ENCODE results near the gene RPRD2. TPM values are rescaled to one million over a fixed set of nuclear protein-coding genes. Genes with fewer than 3 reads are reported as not detected.

RPRD2 gene
- total RNA-seq, 6 donors from 2014 or later = 14.6 to 29.8 (median 26.3) TPM

DNA sequence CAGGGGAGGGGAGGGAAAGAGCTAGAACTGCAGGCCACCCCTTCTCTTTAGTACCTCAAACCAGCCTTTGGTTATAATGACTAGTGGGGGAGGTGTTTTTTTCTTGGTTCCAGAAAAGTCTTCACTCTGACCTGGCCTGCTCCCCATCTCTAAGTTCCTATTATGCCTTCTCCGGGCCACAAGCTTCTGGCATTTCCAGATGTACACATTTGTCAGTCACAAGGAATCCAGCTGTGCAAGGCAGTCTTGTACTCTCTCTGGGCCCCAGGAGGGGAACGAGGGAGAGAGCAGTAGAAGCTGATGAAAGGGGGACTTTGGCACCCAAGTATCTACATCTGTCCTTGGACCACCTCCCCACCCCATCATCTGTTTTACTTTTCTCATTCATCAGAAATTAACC is 148.9 kb downstream of the RPRD2 start:
- H3K4me1 ChIP-seq = peaks cover 23 to 40% (median 26%) of the 10 kb centered on the region in 4 donors
- peaks cover 0 to 5% (median 0%) of the 10 kb centered on the region in 4 donors for H3K36me3 ChIP-seq
- WGBS, 2 donors = 78 to 79% methylated on average over 2 of the region's 2 CpGs
- no peak for ATAC-seq (ENCODE audit: low FRiP score in 2 of 2)
- H3K4me3 ChIP-seq = no peak overlapping the region
- TF ChIP-seq POLR2A (IDR thresholded peaks at IDR 0.05) = no peak
- no peak for TF ChIP-seq EP300 (IDR thresholded peaks at IDR 0.05)
- TF ChIP-seq, protein P1, sequence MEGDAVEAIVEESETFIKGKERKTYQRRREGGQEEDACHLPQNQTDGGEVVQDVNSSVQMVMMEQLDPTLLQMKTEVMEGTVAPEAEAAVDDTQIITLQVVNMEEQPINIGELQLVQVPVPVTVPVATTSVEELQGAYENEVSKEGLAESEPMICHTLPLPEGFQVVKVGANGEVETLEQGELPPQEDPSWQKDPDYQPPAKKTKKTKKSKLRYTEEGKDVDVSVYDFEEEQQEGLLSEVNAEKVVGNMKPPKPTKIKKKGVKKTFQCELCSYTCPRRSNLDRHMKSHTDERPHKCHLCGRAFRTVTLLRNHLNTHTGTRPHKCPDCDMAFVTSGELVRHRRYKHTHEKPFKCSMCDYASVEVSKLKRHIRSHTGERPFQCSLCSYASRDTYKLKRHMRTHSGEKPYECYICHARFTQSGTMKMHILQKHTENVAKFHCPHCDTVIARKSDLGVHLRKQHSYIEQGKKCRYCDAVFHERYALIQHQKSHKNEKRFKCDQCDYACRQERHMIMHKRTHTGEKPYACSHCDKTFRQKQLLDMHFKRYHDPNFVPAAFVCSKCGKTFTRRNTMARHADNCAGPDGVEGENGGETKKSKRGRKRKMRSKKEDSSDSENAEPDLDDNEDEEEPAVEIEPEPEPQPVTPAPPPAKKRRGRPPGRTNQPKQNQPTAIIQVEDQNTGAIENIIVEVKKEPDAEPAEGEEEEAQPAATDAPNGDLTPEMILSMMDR (IDR thresholded peaks at IDR 0.05) = no peak
- TF ChIP-seq POLR2AphosphoS5 (IDR thresholded peaks at IDR 0.05) = no peak
- H3K27me3 ChIP-seq = no peaks in the 10 kb centered on the region
- H3K9me3 ChIP-seq = no peaks in the 10 kb centered on the region
- H3K27ac ChIP-seq = no peak overlapping the region
- no peak for DNase-seq

DNA sequence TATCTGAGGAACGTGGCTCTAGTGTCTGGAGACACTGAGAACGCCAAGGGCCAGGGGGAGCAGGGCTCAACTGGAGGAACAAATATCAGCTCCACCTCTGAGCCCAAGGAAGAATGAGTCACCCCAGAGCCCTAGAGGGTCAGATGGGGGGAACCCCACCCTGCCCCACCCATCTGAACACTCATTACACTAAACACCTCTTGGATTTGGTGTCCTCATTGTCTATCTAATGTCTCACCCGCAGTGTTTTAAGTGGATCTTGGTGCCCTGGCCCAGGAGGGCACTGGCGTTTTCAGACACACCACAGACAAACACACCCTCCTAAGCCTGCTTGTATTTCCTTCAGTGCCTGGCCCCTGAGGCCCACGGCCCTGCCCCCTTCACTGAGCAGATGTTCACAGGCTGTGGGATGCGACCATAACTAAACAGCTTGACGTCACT is 149.4 kb downstream of the RPRD2 start:
- DNase-seq = no peak
- no peak for ATAC-seq (ENCODE audit: low FRiP score in 2 of 2)
- no peaks in the 10 kb centered on the region for H3K9me3 ChIP-seq
- no peak overlapping the region for H3K4me3 ChIP-seq
- 76 to 95% methylated on average over 7 of the region's 7 CpGs for whole genome bisulfite sequencing, 2 donors
- peaks cover 0 to 5% (median 0%) of the 10 kb centered on the region in 4 donors for H3K36me3 ChIP-seq
- peaks cover 17 to 35% (median 21%) of the 10 kb centered on the region in 4 donors for H3K4me1 ChIP-seq
- H3K27ac ChIP-seq = no peak overlapping the region
- H3K27me3 ChIP-seq = no peaks in the 10 kb centered on the region
- TF ChIP-seq EP300 (IDR thresholded peaks at IDR 0.05) (no peak), POLR2AphosphoS5 (IDR thresholded peaks at IDR 0.05) (no peak)

DNA sequence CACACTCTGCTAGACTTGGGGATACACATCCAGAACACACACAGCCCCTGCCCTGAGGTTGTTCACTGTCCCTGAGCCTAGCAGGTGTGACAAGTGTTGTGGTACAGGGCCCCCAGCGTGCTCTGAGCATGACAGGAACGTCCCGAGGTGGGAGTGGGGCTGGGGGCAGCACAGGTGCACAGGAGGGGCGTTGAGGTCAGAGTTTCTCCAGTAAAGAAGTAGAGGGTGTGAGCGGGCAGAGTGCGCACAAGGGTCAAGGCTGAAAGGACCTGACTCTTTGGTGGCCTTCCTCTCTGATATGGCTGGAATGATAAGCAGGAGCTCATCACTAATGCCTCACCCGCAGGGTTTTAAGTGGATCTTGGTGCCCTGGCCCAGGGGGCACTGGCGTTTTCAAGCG is 150.3 kb downstream of the RPRD2 start:
- Histone ChIP-seq H3K27me3 (no peaks in the 10 kb centered on the region), H3K4me1 (peaks cover 9 to 27% (median 14%) of the 10 kb centered on the region in 4 donors), H3K4me3 (no peak overlapping the region), H3K36me3 (peaks cover 0 to 5% (median 0%) of the 10 kb centered on the region in 4 donors), H3K27ac (no peak overlapping the region), H3K9me3 (no peaks in the 10 kb centered on the region)
- TF ChIP-seq POLR2A (IDR thresholded peaks at IDR 0.05) (no peak), EP300 (IDR thresholded peaks at IDR 0.05) (no peak), POLR2AphosphoS5 (IDR thresholded peaks at IDR 0.05) (no peak)
- TF ChIP-seq, protein P1 (IDR thresholded peaks at IDR 0.05) = no peak
- no peak for ATAC-seq (ENCODE audit: low FRiP score in 2 of 2)
- no peak for DNase-seq
- 94 to 95% methylated on average over 9 of the region's 9 CpGs for WGBS, 2 donors

DNA sequence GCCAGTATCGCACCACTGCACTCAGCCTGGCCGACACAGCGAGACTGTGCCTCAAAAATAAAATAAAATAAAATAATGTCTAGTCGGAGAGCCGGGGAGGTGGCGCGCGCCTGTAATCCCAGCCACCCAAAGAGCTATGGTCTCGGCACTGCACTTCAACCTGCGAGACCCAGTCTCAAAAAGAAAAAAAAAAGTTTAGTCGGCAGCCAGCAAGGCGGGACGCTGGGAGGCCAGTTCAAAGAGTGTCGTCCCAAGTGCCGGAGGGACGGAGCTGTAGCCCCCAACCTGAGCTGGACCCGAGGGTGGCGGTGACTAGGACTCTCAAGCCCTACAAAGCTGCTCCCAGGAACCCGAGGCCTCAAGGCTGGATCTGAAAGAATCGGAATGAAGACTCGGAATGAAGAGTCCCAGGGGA is 151.0 kb downstream of the RPRD2 start:
- 32 to 36% methylated on average over 20 to 21 of the region's 21 CpGs for WGBS, 2 donors
- no peaks in the 10 kb centered on the region for H3K27me3 ChIP-seq
- H3K4me3 ChIP-seq = peak overlapping the region; percentile 26 to 66 (median 60)
- H3K4me1 ChIP-seq = peaks cover 7 to 21% (median 14%) of the 10 kb centered on the region in 4 donors
- H3K27ac ChIP-seq = peak overlapping the region; percentile 55 to 89 (median 72)
- no peak for DNase-seq
- peaks cover 0 to 5% (median 0%) of the 10 kb centered on the region in 4 donors for H3K36me3 ChIP-seq
- no peaks in the 10 kb centered on the region for H3K9me3 ChIP-seq
- TF ChIP-seq, protein P1 (IDR thresholded peaks at IDR 0.05) = peak in 1 of 6 experiments; percentile 4
- no peak for TF ChIP-seq EP300 (IDR thresholded peaks at IDR 0.05)
- no peak for ATAC-seq (ENCODE audit: low FRiP score in 2 of 2)

DNA sequence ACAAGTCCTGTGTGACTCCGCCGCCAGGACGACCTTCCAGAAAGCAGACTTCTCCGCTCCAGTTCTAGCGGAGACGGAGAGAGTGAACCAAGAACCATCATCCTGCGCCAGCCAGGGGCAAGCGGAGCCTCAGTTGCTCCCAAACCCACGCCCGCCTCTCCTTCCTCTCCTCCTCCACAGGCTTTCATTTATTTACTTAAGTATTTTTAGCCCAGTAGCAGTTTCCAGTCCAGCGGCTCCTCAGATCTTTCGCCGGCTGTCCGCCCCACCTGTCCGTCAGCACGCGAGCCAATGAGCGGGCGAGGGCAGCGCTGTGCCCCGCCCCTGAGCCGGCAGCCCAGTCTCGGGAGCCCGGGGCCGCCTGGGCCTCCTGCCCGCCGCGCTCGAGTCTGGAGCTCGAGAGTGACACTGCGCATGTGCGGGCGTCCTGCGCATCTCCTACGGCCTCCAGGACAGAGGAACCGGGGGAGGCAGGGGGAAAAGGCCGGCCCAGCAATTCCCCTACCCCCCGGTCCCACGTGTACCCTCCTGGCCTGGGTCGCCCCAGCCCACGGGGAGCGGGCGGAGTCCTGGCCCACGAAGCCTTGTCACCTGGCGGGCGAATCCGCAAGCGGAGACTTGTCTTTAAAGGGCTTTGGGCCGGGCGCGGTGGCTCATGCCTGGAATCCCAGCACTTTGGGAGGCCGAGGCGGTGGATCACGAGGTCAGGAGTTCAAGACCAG is 151.5 kb downstream of the RPRD2 start, which contains the start of gene FALEC:
Gene FALEC (plus strand): TSS at position 425 of the 722 bp plus-strand sequence.
- peak; percentile 99 for DNase-seq
- Histone ChIP-seq H3K27ac (peak within 1 kb of the TSS; percentile 66 to 89 (median 77)), H3K4me1 (peaks cover 7 to 21% (median 14%) of the 10 kb centered on the region in 4 donors), H3K4me3 (peak within 1 kb of the TSS; percentile 37 to 66 (median 60)), H3K27me3 (no peaks in the 10 kb centered on the region), H3K9me3 (no peaks in the 10 kb centered on the region), H3K36me3 (peaks cover 0 to 5% (median 0%) of the 10 kb centered on the region in 4 donors)
- peak; percentile 42 to 59 for TF ChIP-seq POLR2AphosphoS5 (IDR thresholded peaks at IDR 0.05)
- no peak for TF ChIP-seq EP300 (IDR thresholded peaks at IDR 0.05)
- TF ChIP-seq, protein P1 (IDR thresholded peaks at IDR 0.05) = peak in 3 of 6 experiments; percentile 42 to 54 (median 44)
- peak in 2 of 4 donors; percentile 54 to 56 for TF ChIP-seq POLR2A (IDR thresholded peaks at IDR 0.05)
- ATAC-seq (ENCODE audit: low FRiP score in 2 of 2) = peak; percentile 99
- WGBS, 2 donors = 0 to 1% methylated on average over 35 to 54 of the region's 54 CpGs
